ENCODE results near the gene WBP4. TPM values are rescaled to one million over a fixed set of nuclear protein-coding genes. Genes with fewer than 3 reads are reported as not detected.
"Not testable (repeated sequence)": the region's sequence is repeated elsewhere in the genome, so short reads cannot be mapped to it uniquely, and the experiment has no call there.

WBP4 gene
- total RNA-seq, 1 experiment from 2014 or later: 7.2 TPM

GRCh38 chr13:41040584-41041334 lies 20.6 kb upstream of the WBP4 start:
- Histone ChIP-seq H4K8ac (replicated peaks; ENCODE audit: insufficient read length, low read depth, low read length) (no peak overlapping the region), H3K4me2 (ENCODE audit: insufficient read depth, insufficient read length, low read length) (no peak overlapping the region), H4K91ac (ENCODE audit: insufficient read length, low read depth, low read length) (no peak overlapping the region), H3K23ac (ENCODE audit: insufficient read length, low read depth, low read length) (no peak overlapping the region), H4K20me1 (ENCODE audit: control insufficient read depth, insufficient read depth, insufficient read length) (no peaks in the 10 kb centered on the region), H3K79me1 (ENCODE audit: insufficient read depth, low read depth, low read length, poor library complexity, severe bottlenecking) (no peaks in the 10 kb centered on the region), H2BK15ac (ENCODE audit: low read depth, low read length) (no peak overlapping the region), H3K4ac (ENCODE audit: low read depth, low read length) (no peak overlapping the region), H4K5ac (ENCODE audit: insufficient read length, low read depth, low read length) (no peak overlapping the region), H3K79me2 (ENCODE audit: insufficient read depth, low read length) (no peaks in the 10 kb centered on the region), H2BK5ac (ENCODE audit: insufficient read length, low read length) (no peak overlapping the region), H3K27ac (ENCODE audit: insufficient read length, low read depth, low read length) (no peak overlapping the region), H3T11ph (ENCODE audit: low read length) (no peak overlapping the region), H2BK12ac (ENCODE audit: insufficient read length, low read depth, low read length) (no peak overlapping the region), H3K4me1 (ENCODE audit: insufficient read depth, low read length) (no peaks in the 10 kb centered on the region), H2AK5ac (ENCODE audit: insufficient read length, low read length) (no peak overlapping the region), H3K9ac (ENCODE audit: extremely low read depth, insufficient read length, low read length) (no peak overlapping the region), H2BK120ac (ENCODE audit: low read depth, low read length, poor library complexity, severe bottlenecking) (no peak overlapping the region), H3K18ac (ENCODE audit: insufficient read length, low read depth, low read length) (no peak overlapping the region), H3K14ac (ENCODE audit: insufficient read depth, low read length) (no peak overlapping the region), H2AFZ (ENCODE audit: low read length) (no peak overlapping the region), H3K27me3 (ENCODE audit: insufficient read depth, low read length) (no peaks in the 10 kb centered on the region), H3K56ac (ENCODE audit: insufficient read length, low read depth, low read length) (no peak overlapping the region), H3K9me3 (ENCODE audit: control insufficient read depth, low read depth, low read length) (no peaks in the 10 kb centered on the region), H3K23me2 (ENCODE audit: insufficient read length, low read depth, low read length, poor library complexity, severe bottlenecking) (no peaks in the 10 kb centered on the region), H2BK20ac (ENCODE audit: low read depth, low read length, poor library complexity, severe bottlenecking) (no peak overlapping the region)
- TF ChIP-seq CTCF (conservative IDR thresholded peaks at IDR 0.05): no peak
- no CpG with 5 or more reads among the region's 9 CpGs for WGBS (ENCODE audit: extremely low coverage, insufficient read length, low lambda C conversion rate)
- H3K36me3 Mint-ChIP-seq (ENCODE audit: insufficient read depth in 1 of 3, low read depth in 3 of 3): peaks cover 9 to 30% (median 11%) of the 10 kb centered on the region in 3 experiments
- no peak for DNase-seq
- H3K4me1 Mint-ChIP-seq: no peaks in the 10 kb centered on the region
- peaks cover 34 to 38% of the 10 kb centered on the region in 2 experiments for H3K9me3 Mint-ChIP-seq
- H3K4me3 Mint-ChIP-seq: no peak overlapping the region
- H3K27ac Mint-ChIP-seq: no peak overlapping the region
- H3K27me3 Mint-ChIP-seq (ENCODE audit: low read depth): no peaks in the 10 kb centered on the region

GRCh38 chr13:41042419-41042818 lies 18.9 kb upstream of the WBP4 start:
- not testable (repeated sequence) for H2BK5ac ChIP-seq (ENCODE audit: insufficient read length, low read length); H3K27me3 Mint-ChIP-seq (ENCODE audit: low read depth); H3K27ac Mint-ChIP-seq; DNase-seq; H3K23me2 ChIP-seq (ENCODE audit: insufficient read length, low read depth, low read length, poor library complexity, severe bottlenecking); H2AK5ac ChIP-seq (ENCODE audit: insufficient read length, low read length); H3K18ac ChIP-seq (ENCODE audit: insufficient read length, low read depth, low read length); H2AFZ ChIP-seq (ENCODE audit: low read length); H2BK120ac ChIP-seq (ENCODE audit: low read depth, low read length, poor library complexity, severe bottlenecking); H3K27me3 ChIP-seq (ENCODE audit: insufficient read depth, low read length); H3K79me1 ChIP-seq (ENCODE audit: insufficient read depth, low read depth, low read length, poor library complexity, severe bottlenecking); H3K4ac ChIP-seq (ENCODE audit: low read depth, low read length); H2BK20ac ChIP-seq (ENCODE audit: low read depth, low read length, poor library complexity, severe bottlenecking); H3K4me2 ChIP-seq (ENCODE audit: insufficient read depth, insufficient read length, low read length); H4K8ac ChIP-seq (replicated peaks; ENCODE audit: insufficient read length, low read depth, low read length); H3K9ac ChIP-seq (ENCODE audit: extremely low read depth, insufficient read length, low read length); H2BK12ac ChIP-seq (ENCODE audit: insufficient read length, low read depth, low read length); H4K5ac ChIP-seq (ENCODE audit: insufficient read length, low read depth, low read length); H4K91ac ChIP-seq (ENCODE audit: insufficient read length, low read depth, low read length); H3K4me3 Mint-ChIP-seq; H3K23ac ChIP-seq (ENCODE audit: insufficient read length, low read depth, low read length); H3K56ac ChIP-seq (ENCODE audit: insufficient read length, low read depth, low read length); H3T11ph ChIP-seq (ENCODE audit: low read length); H3K14ac ChIP-seq (ENCODE audit: insufficient read depth, low read length); H2BK15ac ChIP-seq (ENCODE audit: low read depth, low read length); H4K20me1 ChIP-seq (ENCODE audit: control insufficient read depth, insufficient read depth, insufficient read length); H3K4me1 ChIP-seq (ENCODE audit: insufficient read depth, low read length); H3K4me1 Mint-ChIP-seq; H3K9me3 ChIP-seq (ENCODE audit: control insufficient read depth, low read depth, low read length); H3K79me2 ChIP-seq (ENCODE audit: insufficient read depth, low read length); H3K27ac ChIP-seq (ENCODE audit: insufficient read length, low read depth, low read length)
- no CpG with 5 or more reads among the region's 4 CpGs for WGBS (ENCODE audit: extremely low coverage, insufficient read length, low lambda C conversion rate)
- Mint-ChIP-seq H3K36me3 (ENCODE audit: insufficient read depth in 1 of 3, low read depth in 3 of 3) (peaks cover 15 to 41% (median 22%) of the 10 kb centered on the region in 3 experiments), H3K9me3 (peaks cover 47 to 53% of the 10 kb centered on the region in 2 experiments)
